Measurements from ENCODE around the gene PNCK.
"Not testable (repeated sequence)": the region's sequence is repeated elsewhere in the genome, so short reads cannot be mapped to it uniquely, and the experiment has no call there.

The PNCK gene

DNA sequence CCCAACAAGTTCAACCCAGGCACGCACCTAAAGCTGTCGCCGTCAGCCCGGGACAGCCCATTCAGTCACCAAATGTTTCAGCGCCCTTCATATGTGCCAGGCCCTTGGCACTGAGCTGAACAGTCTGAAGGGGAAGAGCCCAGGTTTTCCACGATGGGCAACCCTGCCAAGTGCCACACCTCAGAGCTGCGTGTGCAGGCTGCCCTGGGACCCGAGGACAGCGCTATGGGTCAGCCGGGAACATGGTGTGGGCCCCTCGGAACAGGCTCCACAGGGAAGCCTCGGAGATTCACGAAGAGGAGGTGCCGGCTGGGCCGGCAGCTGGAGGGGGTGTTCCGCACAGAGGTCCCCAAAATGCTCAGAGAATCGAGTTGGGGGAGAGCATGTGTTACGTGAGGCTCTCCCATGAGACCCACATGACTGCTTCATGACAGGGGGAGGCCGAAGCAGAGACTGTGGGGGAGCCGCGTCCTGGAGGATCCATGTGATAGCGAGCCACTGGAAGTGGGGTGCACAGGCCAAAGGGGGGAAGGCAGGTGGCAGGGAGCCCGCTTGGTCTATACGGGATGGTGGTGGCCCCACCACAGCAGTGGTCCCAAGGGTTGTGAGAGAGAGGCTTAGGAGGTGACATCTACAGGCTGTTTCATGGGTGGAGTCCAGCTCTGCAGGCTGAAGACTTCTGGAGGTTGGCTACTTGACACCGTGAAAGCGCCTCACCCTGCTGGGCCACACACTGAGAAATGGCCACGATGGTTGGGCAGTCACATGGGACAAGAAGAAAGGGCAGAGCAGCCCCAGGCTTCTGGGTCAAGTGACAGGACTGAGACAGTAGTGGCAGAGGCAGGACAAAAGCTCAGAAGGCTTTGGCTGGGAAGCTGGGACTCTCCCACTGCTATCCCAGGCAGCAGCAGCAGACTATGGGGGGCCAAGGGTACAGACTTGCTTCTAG lies 36.4 kb upstream of the PNCK start:
- DNase-seq (ENCODE audit: low spot score) = no peak
- TF ChIP-seq, protein P1, sequence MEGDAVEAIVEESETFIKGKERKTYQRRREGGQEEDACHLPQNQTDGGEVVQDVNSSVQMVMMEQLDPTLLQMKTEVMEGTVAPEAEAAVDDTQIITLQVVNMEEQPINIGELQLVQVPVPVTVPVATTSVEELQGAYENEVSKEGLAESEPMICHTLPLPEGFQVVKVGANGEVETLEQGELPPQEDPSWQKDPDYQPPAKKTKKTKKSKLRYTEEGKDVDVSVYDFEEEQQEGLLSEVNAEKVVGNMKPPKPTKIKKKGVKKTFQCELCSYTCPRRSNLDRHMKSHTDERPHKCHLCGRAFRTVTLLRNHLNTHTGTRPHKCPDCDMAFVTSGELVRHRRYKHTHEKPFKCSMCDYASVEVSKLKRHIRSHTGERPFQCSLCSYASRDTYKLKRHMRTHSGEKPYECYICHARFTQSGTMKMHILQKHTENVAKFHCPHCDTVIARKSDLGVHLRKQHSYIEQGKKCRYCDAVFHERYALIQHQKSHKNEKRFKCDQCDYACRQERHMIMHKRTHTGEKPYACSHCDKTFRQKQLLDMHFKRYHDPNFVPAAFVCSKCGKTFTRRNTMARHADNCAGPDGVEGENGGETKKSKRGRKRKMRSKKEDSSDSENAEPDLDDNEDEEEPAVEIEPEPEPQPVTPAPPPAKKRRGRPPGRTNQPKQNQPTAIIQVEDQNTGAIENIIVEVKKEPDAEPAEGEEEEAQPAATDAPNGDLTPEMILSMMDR (IDR thresholded peaks at IDR 0.05; ENCODE audit: borderline replicate concordance, control extremely low read depth, extremely low read depth, insufficient read depth, missing control alignments) = no peak
- in situ Hi-C loops (cut with MboI; ENCODE audit: low sequenced_read_pairs, unreplicated experiment) = no loop called here

- TF ChIP-seq, protein P1 (IDR thresholded peaks at IDR 0.05; ENCODE audit: borderline replicate concordance, control extremely low read depth, extremely low read depth, insufficient read depth, missing control alignments) = peak; percentile 61
- peak; percentile 47 for DNase-seq (ENCODE audit: low spot score)
- in situ Hi-C loops (cut with MboI; ENCODE audit: low sequenced_read_pairs, unreplicated experiment) = no loop called here
Measured at GRCh38 chrX:153708415-153708814, 34.8 kb upstream of the PNCK start.

GRCh38 chrX:153707406-153707805 lies 33.8 kb upstream of the PNCK start:
- DNase-seq (ENCODE audit: low spot score) = no peak
- TF ChIP-seq, protein P1 (IDR thresholded peaks at IDR 0.05; ENCODE audit: borderline replicate concordance, control extremely low read depth, extremely low read depth, insufficient read depth, missing control alignments) = no peak

GRCh38 chrX:153706799-153707198 lies 33.2 kb upstream of the PNCK start:
- TF ChIP-seq, protein P1 (IDR thresholded peaks at IDR 0.05; ENCODE audit: borderline replicate concordance, control extremely low read depth, extremely low read depth, insufficient read depth, missing control alignments) = no peak

More at GRCh38 chrX:153707406-153707805, 33.8 kb upstream of the PNCK start:
- in situ Hi-C loops (cut with MboI; ENCODE audit: low sequenced_read_pairs, unreplicated experiment) = no loop called here

GRCh38 chrX:153705403-153706060 lies 31.9 kb upstream of the PNCK start:
- in situ Hi-C loops (cut with MboI; ENCODE audit: low sequenced_read_pairs, unreplicated experiment); DNase-seq (ENCODE audit: low spot score): not testable (repeated sequence)

More at GRCh38 chrX:153706799-153707198, 33.2 kb upstream of the PNCK start:
- in situ Hi-C loops (cut with MboI; ENCODE audit: low sequenced_read_pairs, unreplicated experiment) = no loop called here
- no peak for DNase-seq (ENCODE audit: low spot score)

- in situ Hi-C loops (cut with MboI; ENCODE audit: low sequenced_read_pairs, unreplicated experiment); DNase-seq (ENCODE audit: low spot score): not testable (repeated sequence)
Measured at GRCh38 chrX:153704631-153705402, 31.2 kb upstream of the PNCK start.

DNA sequence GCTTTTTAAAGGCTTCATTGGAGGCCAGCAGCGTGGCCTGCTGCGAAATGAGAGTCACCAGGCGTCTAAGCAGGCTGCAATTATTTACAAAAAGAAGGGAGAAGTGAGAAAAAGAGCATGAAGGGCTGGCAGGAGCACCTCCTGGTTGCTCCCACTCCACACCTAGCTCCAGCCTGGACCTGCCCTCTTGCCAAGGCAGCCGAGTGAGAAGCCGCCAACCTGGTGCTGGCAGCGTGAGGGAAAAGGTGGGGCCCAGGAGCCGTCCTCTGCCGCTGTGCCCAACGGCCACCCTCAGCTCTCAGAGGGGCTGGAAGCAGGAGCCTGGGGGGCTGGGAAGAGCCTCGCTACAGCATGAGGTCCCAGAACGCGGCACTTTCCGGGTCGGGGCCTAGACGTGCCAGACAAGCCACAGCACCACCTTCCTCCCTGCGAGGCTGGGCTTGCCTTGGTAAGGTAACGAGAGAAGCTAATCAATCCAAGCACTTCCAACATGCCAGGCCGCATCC lies 30.5 kb upstream of the PNCK start:
- TF ChIP-seq, protein P1 (IDR thresholded peaks at IDR 0.05; ENCODE audit: borderline replicate concordance, control extremely low read depth, extremely low read depth, insufficient read depth, missing control alignments) = no peak
- in situ Hi-C loops (cut with MboI; ENCODE audit: low sequenced_read_pairs, unreplicated experiment) = no loop called here
- no peak for DNase-seq (ENCODE audit: low spot score)

Measured in GM13976 (cell line).